ENCODE measurements around the gene IQCM. TPM values are rescaled to one million over a fixed set of nuclear protein-coding genes. Genes with fewer than 3 reads are reported as not detected.

The IQCM gene
- polyA plus RNA-seq, 3 donors: not detected

DNA sequence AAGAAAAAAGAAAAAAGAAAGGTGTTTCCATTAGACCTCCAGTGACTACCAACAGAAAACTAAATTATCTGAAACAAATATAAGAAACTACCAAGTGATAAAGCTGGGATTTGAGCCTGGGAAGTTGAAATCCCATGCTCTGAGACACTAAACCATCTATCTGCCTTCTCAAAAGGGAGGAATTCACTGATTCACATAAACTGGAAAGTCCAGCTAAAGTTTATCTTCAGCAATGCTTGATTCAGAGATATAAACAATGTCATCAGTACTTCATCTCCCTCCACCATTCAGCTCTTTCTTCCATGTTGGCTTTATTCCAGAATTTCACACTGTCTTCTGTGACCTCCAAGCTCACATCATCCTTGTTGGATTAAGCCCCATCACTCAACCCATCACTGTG lies 96.3 kb downstream of the IQCM start:
- Histone ChIP-seq H4K20me1 (ENCODE audit: insufficient read depth, low read length) (no peaks in the 10 kb centered on the region), H3K4me3 (replicated peaks in 1 of 3; ENCODE audit: low read depth in 2 of 3, low read length in 3 of 3) (no peak overlapping the region), H3K9me3 (replicated peaks in 1 of 2; ENCODE audit: control insufficient read depth in 1 of 2, insufficient read depth in 1 of 2, low read length in 2 of 2) (peaks cover 12 to 22% of the 10 kb centered on the region in 2 donors), H3K27me3 (ENCODE audit: control insufficient read depth in 2 of 2, insufficient read depth in 2 of 2, low read length in 2 of 2) (no peaks in the 10 kb centered on the region), H3K79me2 (ENCODE audit: insufficient read depth, low read length) (no peaks in the 10 kb centered on the region), H3K27ac (ENCODE audit: low read depth in 1 of 2, low read length in 2 of 2) (no peak overlapping the region), H3K9ac (ENCODE audit: insufficient read depth, low read length, poor library complexity, severe bottlenecking) (no peak overlapping the region), H3K4me1 (ENCODE audit: control insufficient read depth in 1 of 2, insufficient read depth in 2 of 2, low read length in 2 of 2) (no peaks in the 10 kb centered on the region), H3K4me2 (replicated peaks; ENCODE audit: extremely low read depth, low read length, poor library complexity, severe bottlenecking) (no peak overlapping the region), H3K36me3 (replicated peaks in 1 of 2; ENCODE audit: control insufficient read depth in 1 of 2, insufficient read depth in 2 of 2, low read length in 2 of 2) (no peaks in the 10 kb centered on the region), H2AFZ (ENCODE audit: insufficient read depth, low read depth, low read length, poor library complexity, severe bottlenecking) (no peak overlapping the region)
- Mint-ChIP-seq H3K36me3 (no peaks in the 10 kb centered on the region), H3K4me1 (no peaks in the 10 kb centered on the region), H3K27me3 (ENCODE audit: low read depth in 3 of 3) (peaks cover 0 to 2% (median 0%) of the 10 kb centered on the region in 3 donors), H3K27ac (no peak overlapping the region), H3K4me3 (no peak overlapping the region), H3K9me3 (peaks cover 3 to 18% (median 8%) of the 10 kb centered on the region in 7 donors)
- TF ChIP-seq CTCF (IDR thresholded peaks at IDR 0.05): no peak
- intact Hi-C loops (cut with micrococcal nuclease): no loop called here
- no peak for DNase-seq

- Histone ChIP-seq H3K9me3 (replicated peaks in 1 of 2; ENCODE audit: control insufficient read depth in 1 of 2, insufficient read depth in 1 of 2, low read length in 2 of 2) (peaks cover 12 to 22% of the 10 kb centered on the region in 2 donors), H3K4me2 (replicated peaks; ENCODE audit: extremely low read depth, low read length, poor library complexity, severe bottlenecking) (no peak overlapping the region), H3K4me3 (replicated peaks in 1 of 3; ENCODE audit: low read depth in 2 of 3, low read length in 3 of 3) (no peak overlapping the region), H2AFZ (ENCODE audit: insufficient read depth, low read depth, low read length, poor library complexity, severe bottlenecking) (no peak overlapping the region), H4K20me1 (ENCODE audit: insufficient read depth, low read length) (no peaks in the 10 kb centered on the region), H3K36me3 (replicated peaks in 1 of 2; ENCODE audit: control insufficient read depth in 1 of 2, insufficient read depth in 2 of 2, low read length in 2 of 2) (no peaks in the 10 kb centered on the region), H3K79me2 (ENCODE audit: insufficient read depth, low read length) (no peaks in the 10 kb centered on the region), H3K27ac (ENCODE audit: low read depth in 1 of 2, low read length in 2 of 2) (no peak overlapping the region), H3K9ac (ENCODE audit: insufficient read depth, low read length, poor library complexity, severe bottlenecking) (no peak overlapping the region), H3K4me1 (ENCODE audit: control insufficient read depth in 1 of 2, insufficient read depth in 2 of 2, low read length in 2 of 2) (no peaks in the 10 kb centered on the region), H3K27me3 (ENCODE audit: control insufficient read depth in 2 of 2, insufficient read depth in 2 of 2, low read length in 2 of 2) (no peaks in the 10 kb centered on the region)
- no peak for DNase-seq
- Mint-ChIP-seq H3K9me3 (peaks cover 3 to 18% (median 8%) of the 10 kb centered on the region in 7 donors), H3K4me1 (no peaks in the 10 kb centered on the region), H3K27ac (no peak overlapping the region), H3K36me3 (no peaks in the 10 kb centered on the region), H3K4me3 (no peak overlapping the region), H3K27me3 (ENCODE audit: low read depth in 3 of 3) (peaks cover 0 to 2% (median 0%) of the 10 kb centered on the region in 3 donors)
- intact Hi-C loops (cut with micrococcal nuclease): no loop called here
- no peak for TF ChIP-seq CTCF (IDR thresholded peaks at IDR 0.05)
- 90% methylated on average over 2 of the region's 3 CpGs for whole genome bisulfite sequencing (ENCODE audit: insufficient coverage)
These were observed 97.1 kb downstream of the IQCM start for GRCh38 chr4:149718500-149718899.

Measured in CD14-positive monocyte (primary cell).